ENCODE measurements around the gene HOXB13.

The HOXB13 gene

DNA sequence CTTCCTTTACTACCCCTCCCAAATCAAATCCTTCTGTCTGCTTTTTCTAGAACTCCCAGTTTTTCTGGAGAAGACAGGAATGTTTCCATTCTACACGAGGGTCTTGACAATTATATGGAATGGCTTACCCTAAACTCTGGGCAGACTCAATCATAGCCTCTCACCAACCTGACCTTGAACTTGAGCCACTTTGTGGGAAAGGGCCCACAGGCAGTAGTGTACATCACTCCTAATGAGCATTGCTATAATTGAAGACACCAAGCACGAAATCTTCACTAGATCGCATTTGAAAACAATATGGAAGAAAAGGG is 1.6 kb upstream of the HOXB13 start:
- H3K9me3 ChIP-seq (ENCODE audit: insufficient read depth, low read length) = no peaks in the 10 kb centered on the region
- H4K20me1 ChIP-seq (ENCODE audit: low read depth, low read length) = no peaks in the 10 kb centered on the region
- no peaks in the 10 kb centered on the region for H3K79me2 ChIP-seq (ENCODE audit: insufficient read depth, low read length)
- H3F3A ChIP-seq (ENCODE audit: insufficient read depth) = no peaks in the 10 kb centered on the region
- no peaks in the 10 kb centered on the region for H3K36me3 ChIP-seq (ENCODE audit: low read length)
- no peak overlapping the region for H3K4me2 ChIP-seq (ENCODE audit: low read depth, low read length, poor library complexity, severe bottlenecking)
- no peak overlapping the region for H3K4me3 ChIP-seq (ENCODE audit: insufficient read depth, low read length, poor library complexity, severe bottlenecking)
- no peak overlapping the region for H2AFZ ChIP-seq (ENCODE audit: low read depth, low read length, severe bottlenecking)
- H3K9me2 ChIP-seq (replicated peaks; ENCODE audit: insufficient read depth, low read length) = no peaks in the 10 kb centered on the region
- TF ChIP-seq, protein P1, sequence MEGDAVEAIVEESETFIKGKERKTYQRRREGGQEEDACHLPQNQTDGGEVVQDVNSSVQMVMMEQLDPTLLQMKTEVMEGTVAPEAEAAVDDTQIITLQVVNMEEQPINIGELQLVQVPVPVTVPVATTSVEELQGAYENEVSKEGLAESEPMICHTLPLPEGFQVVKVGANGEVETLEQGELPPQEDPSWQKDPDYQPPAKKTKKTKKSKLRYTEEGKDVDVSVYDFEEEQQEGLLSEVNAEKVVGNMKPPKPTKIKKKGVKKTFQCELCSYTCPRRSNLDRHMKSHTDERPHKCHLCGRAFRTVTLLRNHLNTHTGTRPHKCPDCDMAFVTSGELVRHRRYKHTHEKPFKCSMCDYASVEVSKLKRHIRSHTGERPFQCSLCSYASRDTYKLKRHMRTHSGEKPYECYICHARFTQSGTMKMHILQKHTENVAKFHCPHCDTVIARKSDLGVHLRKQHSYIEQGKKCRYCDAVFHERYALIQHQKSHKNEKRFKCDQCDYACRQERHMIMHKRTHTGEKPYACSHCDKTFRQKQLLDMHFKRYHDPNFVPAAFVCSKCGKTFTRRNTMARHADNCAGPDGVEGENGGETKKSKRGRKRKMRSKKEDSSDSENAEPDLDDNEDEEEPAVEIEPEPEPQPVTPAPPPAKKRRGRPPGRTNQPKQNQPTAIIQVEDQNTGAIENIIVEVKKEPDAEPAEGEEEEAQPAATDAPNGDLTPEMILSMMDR (IDR thresholded peaks at IDR 0.05; ENCODE audit: insufficient read depth, low read length, poor library complexity, severe bottlenecking) = no peak
- no peak for TF ChIP-seq EZH2phosphoT487 (conservative IDR thresholded peaks at IDR 0.05; ENCODE audit: low read length)
- H3K27ac ChIP-seq (ENCODE audit: low read depth, low read length) = no peak overlapping the region
- H3K9ac ChIP-seq (ENCODE audit: low read length) = no peak overlapping the region
- H3K27me3 ChIP-seq (ENCODE audit: low read length) = no peaks in the 10 kb centered on the region

DNA sequence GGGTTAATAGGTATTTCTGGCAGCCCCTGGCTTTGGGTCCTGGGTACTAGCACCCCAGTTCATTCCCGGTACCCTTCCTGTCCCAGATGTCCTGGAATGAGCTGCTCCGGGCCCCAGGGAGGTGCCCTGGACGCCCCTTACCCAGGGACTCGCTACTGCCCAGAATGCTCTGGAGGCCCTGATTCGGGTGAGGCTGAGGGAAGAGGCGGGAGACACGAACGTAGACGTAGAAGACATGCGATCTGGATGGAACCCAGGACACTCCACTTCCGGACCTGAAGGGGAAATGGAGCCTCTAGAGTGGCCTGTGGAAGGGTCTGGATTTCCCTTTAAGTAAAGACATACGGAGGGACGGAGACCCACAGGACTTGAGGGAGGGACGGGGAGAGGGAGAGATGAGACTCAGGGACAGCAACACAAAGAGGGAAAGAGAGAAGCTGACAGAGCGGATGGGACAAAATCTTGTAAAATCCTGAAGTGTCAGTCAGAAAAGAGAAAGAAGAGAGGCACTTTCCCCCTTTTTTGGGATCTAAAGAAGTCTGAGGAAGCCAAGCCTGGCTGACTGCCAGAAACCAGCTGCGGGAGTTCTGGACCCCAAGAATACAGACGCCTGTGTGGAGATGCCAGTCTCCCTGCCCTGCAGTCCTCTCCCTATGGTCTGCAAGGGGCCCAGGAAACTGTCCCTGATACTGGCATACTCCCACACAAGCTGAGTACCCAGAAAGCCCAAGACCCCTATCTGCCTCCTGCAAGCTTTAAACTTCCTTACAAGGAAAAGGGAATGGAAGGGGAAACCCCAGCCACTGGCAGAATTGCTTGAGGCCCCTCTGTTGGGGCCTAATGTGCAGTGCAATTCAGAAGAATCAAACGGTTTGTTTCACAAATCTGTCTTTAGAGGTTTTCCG is 1.0 kb upstream of the HOXB13 start:
- H3K27ac ChIP-seq (ENCODE audit: low read depth, low read length) = no peak overlapping the region
- H3K36me3 ChIP-seq (ENCODE audit: low read length) = no peaks in the 10 kb centered on the region
- H4K20me1 ChIP-seq (ENCODE audit: low read depth, low read length) = no peaks in the 10 kb centered on the region
- no peaks in the 10 kb centered on the region for H3K79me2 ChIP-seq (ENCODE audit: insufficient read depth, low read length)
- TF ChIP-seq, protein P1 (IDR thresholded peaks at IDR 0.05; ENCODE audit: insufficient read depth, low read length, poor library complexity, severe bottlenecking) = no peak
- no peak for TF ChIP-seq EZH2phosphoT487 (conservative IDR thresholded peaks at IDR 0.05; ENCODE audit: low read length)
- H3K9ac ChIP-seq (ENCODE audit: low read length) = no peak overlapping the region
- no peak overlapping the region for H2AFZ ChIP-seq (ENCODE audit: low read depth, low read length, severe bottlenecking)
- no peaks in the 10 kb centered on the region for H3F3A ChIP-seq (ENCODE audit: insufficient read depth)
- H3K4me2 ChIP-seq (ENCODE audit: low read depth, low read length, poor library complexity, severe bottlenecking) = no peak overlapping the region
- no peaks in the 10 kb centered on the region for H3K27me3 ChIP-seq (ENCODE audit: low read length)
- H3K9me2 ChIP-seq (replicated peaks; ENCODE audit: insufficient read depth, low read length) = no peaks in the 10 kb centered on the region
- no peak overlapping the region for H3K4me3 ChIP-seq (ENCODE audit: insufficient read depth, low read length, poor library complexity, severe bottlenecking)
- no peaks in the 10 kb centered on the region for H3K9me3 ChIP-seq (ENCODE audit: insufficient read depth, low read length)

DNA sequence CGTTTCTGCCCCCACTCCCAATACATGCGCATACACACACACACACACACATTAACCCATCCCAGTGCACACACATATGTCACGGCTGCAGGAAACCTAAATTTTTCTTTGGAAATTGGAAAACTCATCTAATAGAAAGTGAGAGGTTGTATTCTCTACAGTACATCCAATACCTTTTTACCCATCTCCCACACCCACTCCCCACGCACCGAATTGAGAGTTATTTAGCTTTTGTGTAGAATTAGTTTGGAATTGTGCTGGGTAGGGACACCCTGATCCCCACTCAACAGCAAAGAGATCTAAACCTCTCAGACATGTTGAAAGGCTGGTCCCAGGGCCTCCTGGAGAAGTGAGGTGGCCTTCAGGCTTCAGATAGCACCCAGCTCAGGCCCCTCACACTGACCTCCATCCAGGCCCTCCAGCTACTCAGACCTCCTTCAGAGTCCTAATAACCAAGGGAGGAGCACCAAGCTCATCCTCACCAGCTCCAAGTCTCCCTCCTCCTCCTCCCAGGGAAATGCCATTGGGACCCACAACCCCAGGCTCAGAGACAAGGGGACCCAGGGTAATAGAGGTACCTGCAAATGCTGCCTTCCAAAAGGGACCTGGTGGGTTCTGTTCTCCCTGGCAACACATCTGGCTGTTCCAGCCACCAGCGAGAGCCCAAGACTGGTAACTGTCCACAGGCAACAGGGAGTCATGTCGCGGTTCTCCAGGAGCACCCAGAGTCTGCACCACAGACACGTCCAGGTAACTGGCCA is 955 bp downstream of the HOXB13 start:
- TF ChIP-seq, protein P1 (IDR thresholded peaks at IDR 0.05; ENCODE audit: insufficient read depth, low read length, poor library complexity, severe bottlenecking) = no peak
- no peak for TF ChIP-seq EZH2phosphoT487 (conservative IDR thresholded peaks at IDR 0.05; ENCODE audit: low read length)
- H3K36me3 ChIP-seq (ENCODE audit: low read length) = no peaks in the 10 kb centered on the region
- H2AFZ ChIP-seq (ENCODE audit: low read depth, low read length, severe bottlenecking) = no peak overlapping the region
- no peaks in the 10 kb centered on the region for H3K9me3 ChIP-seq (ENCODE audit: insufficient read depth, low read length)
- H3F3A ChIP-seq (ENCODE audit: insufficient read depth) = no peaks in the 10 kb centered on the region
- H4K20me1 ChIP-seq (ENCODE audit: low read depth, low read length) = no peaks in the 10 kb centered on the region
- no peak overlapping the region for H3K27ac ChIP-seq (ENCODE audit: low read depth, low read length)
- no peak overlapping the region for H3K4me3 ChIP-seq (ENCODE audit: insufficient read depth, low read length, poor library complexity, severe bottlenecking)
- no peaks in the 10 kb centered on the region for H3K9me2 ChIP-seq (replicated peaks; ENCODE audit: insufficient read depth, low read length)
- no peaks in the 10 kb centered on the region for H3K27me3 ChIP-seq (ENCODE audit: low read length)
- no peak overlapping the region for H3K9ac ChIP-seq (ENCODE audit: low read length)
- no peaks in the 10 kb centered on the region for H3K79me2 ChIP-seq (ENCODE audit: insufficient read depth, low read length)
- no peak overlapping the region for H3K4me2 ChIP-seq (ENCODE audit: low read depth, low read length, poor library complexity, severe bottlenecking)

All from SU-DHL-6 (cell line).